HFFc6 (cell line): ENCODE data around the gene KCNIP3. TPM values are rescaled to one million over a fixed set of nuclear protein-coding genes. Genes with fewer than 3 reads are reported as not detected.

ENCODE experiments used
- DNase-seq: peaks from one replicate; pipeline ENCODE4 v3.0.0-alpha.2; 2018
- H3K27ac Mint-ChIP-seq: 2 replicates; pipeline ENCODE4 v1.8.0; 2020; ENCODE audit warnings: mild to moderate bottlenecking, mixed read lengths
- H3K27me3 Mint-ChIP-seq: 2 replicates; pipeline ENCODE4 v1.8.0; 2021; ENCODE audit warnings: mild to moderate bottlenecking, moderate library complexity, mixed read lengths; ENCODE audit not compliant: insufficient read depth
- H3K36me3 Mint-ChIP-seq: 2 replicates; pipeline ENCODE4 v1.8.0; 2021; ENCODE audit warnings: low read depth, mixed read lengths
- H3K4me1 Mint-ChIP-seq: 2 replicates; pipeline ENCODE4 v1.8.0; 2020; ENCODE audit warnings: low read depth, mixed read lengths
- H3K4me3 Mint-ChIP-seq: 2 replicates; pipeline ENCODE4 v1.8.0; 2020; ENCODE audit warnings: mild to moderate bottlenecking, moderate library complexity, mixed read lengths
- H3K9me3 Mint-ChIP-seq: 2 replicates; pipeline ENCODE4 v1.8.0; 2020; ENCODE audit warnings: mild to moderate bottlenecking, mixed read lengths
- total RNA-seq, 6 experiments: library from RNA; stranded (reverse); fragmentation: NEBNext Ultra II Directional; extraction: Animal tissue kit (Norgen Biotek cat#: 25700); gene quantifications; 2 replicates in 1 of 6; 3 replicates in 5 of 6; pipeline ENCODE4 v1.2.3, GENCODE V29; 2021
- TF ChIP-seq, protein P1 (sequence below): fragments of 200-600 bp; sonication (generic); IDR thresholded peaks from 2 replicates; pipeline ENCODE4 v1.5.0; 2021; ENCODE audit warnings: antibody characterized with exemption, mild to moderate bottlenecking

Gene KCNIP3
- total RNA-seq, 6 experiments from 2014 or later, result 0.56 to 2.4 (median 0.67) TPM

DNA sequence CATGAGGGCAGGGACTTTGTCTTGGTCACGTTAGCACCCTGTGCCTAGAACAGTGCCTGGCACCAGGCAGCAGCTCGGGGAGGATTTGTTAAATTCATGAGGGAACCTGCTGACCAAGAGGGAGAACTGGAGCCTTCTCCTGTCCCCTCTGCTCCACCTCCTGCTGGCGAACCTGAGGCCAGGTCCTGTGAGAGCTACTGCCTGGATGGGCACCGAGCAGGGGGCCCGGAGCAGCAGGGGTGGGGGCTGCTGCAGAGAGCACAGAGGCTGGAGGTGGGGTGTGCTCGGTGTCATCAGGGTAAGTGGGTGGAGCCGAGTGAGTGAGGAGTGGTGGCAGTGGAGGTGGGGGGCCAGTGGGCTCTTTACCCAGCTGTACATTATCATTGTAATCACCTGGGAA is 53.2 kb downstream of the KCNIP3 start:
- peaks cover 14% of the 10 kb centered on the region for H3K27me3 Mint-ChIP-seq
- no peak overlapping the region for H3K4me3 Mint-ChIP-seq
- H3K27ac Mint-ChIP-seq, result no peak overlapping the region
- TF ChIP-seq, protein P1, sequence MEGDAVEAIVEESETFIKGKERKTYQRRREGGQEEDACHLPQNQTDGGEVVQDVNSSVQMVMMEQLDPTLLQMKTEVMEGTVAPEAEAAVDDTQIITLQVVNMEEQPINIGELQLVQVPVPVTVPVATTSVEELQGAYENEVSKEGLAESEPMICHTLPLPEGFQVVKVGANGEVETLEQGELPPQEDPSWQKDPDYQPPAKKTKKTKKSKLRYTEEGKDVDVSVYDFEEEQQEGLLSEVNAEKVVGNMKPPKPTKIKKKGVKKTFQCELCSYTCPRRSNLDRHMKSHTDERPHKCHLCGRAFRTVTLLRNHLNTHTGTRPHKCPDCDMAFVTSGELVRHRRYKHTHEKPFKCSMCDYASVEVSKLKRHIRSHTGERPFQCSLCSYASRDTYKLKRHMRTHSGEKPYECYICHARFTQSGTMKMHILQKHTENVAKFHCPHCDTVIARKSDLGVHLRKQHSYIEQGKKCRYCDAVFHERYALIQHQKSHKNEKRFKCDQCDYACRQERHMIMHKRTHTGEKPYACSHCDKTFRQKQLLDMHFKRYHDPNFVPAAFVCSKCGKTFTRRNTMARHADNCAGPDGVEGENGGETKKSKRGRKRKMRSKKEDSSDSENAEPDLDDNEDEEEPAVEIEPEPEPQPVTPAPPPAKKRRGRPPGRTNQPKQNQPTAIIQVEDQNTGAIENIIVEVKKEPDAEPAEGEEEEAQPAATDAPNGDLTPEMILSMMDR, result no peak
- DNase-seq, result no peak
- H3K36me3 Mint-ChIP-seq, result no peaks in the 10 kb centered on the region
- H3K9me3 Mint-ChIP-seq, result no peaks in the 10 kb centered on the region
- H3K4me1 Mint-ChIP-seq, result no peaks in the 10 kb centered on the region

DNA sequence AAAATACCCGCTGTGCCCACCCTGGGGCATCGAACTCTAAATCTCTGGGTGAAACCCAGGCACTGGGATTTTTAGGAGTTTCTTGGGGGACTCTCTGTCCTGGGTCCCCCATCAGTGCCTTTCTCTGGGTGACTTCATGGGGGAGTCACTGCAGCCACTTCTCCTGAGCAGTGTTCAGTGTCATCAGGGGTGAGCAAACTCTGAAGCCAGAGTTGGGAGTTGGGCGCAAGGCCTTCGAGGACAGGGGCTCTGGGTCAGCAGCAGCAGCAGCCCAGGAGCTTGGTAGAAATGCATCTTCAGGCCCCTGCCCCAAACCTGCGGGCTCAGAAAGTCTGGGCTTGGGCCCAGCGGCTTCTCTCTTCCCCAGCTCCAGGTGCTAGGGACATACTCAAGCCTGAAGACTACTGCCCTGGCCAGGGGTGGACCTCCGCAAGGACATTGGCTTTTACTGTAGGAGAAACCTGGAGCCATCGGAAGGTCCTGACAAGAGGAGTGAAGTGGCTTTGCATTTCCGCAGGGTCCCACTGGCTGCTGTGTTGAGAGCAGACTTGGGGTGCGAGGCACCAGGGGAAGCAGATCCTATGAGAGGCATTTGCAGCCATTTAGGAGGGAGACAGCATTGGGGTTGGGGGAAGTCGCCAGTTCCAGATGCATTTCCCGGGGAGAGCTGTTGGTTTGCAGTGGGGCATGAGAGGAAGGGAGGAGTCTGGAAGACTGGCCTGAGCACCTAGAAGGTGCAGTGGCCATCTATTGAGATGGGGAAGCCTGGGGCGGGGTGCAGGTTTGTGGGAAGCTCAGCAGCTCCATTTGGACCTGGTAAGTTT is 53.8 kb downstream of the KCNIP3 start:
- Mint-ChIP-seq H3K27me3 (peaks cover 16% of the 10 kb centered on the region), H3K4me1 (no peaks in the 10 kb centered on the region), H3K36me3 (no peaks in the 10 kb centered on the region), H3K4me3 (no peak overlapping the region), H3K9me3 (no peaks in the 10 kb centered on the region), H3K27ac (no peak overlapping the region)
- no peak for DNase-seq
- TF ChIP-seq, protein P1, result no peak

DNA sequence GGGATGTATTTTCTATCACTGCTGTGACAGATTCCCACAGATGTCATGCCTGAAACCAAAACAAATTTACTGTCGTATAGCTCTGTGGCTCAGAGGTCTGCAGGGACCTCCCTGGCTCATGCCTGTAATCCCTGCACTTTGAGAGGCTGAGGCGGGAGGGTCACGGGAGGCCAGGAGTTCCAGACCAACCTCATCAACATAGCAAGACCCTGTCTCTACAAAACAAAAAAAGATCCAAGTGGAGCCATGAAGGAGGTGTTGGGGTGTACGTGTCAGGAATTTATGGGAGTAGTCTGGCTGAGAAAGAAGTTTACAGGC is 54.4 kb downstream of the KCNIP3 start:
- TF ChIP-seq, protein P1, result no peak
- Mint-ChIP-seq H3K9me3 (no peaks in the 10 kb centered on the region), H3K27ac (no peak overlapping the region), H3K27me3 (peaks cover 16% of the 10 kb centered on the region), H3K36me3 (no peaks in the 10 kb centered on the region), H3K4me1 (no peaks in the 10 kb centered on the region), H3K4me3 (no peak overlapping the region)
- no peak for DNase-seq

DNA sequence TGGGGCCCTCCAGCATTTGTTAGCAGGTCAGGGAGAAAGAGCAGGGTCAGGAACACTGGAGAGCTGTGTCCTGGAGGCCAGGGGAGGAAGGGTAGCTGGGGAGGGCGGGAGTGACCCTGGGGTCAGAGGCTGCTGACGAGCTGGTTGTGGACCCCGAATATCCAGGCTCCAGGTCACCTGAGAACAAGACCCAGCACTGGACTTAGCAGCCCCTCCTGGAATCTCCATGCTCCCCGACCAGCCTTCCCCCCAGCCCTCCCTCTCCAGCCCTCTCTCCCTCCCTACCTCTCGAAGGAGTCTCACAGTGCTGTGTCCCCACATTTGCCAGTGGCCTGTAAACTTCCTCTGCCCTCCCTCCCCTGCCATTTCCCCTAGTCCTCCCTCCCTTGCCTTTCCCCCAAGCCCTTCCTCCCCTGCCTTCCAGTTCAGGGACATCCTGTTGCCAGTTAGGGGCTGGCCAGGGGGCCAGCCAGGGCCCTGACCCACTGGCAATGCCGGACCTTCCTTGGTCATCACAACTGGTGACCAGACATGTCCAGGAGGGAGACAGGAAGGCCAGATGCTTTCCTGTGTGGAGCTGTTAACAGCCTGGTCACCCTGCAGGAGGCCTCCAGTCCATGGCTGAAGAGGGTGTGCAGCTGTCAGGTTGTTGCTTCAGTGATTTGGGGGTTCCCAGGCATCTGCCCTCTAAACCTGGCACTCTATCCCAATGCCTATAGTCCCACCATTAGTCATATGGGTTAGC is 55.3 kb downstream of the KCNIP3 start:
- Mint-ChIP-seq H3K27ac (no peak overlapping the region), H3K4me1 (no peaks in the 10 kb centered on the region), H3K4me3 (no peak overlapping the region), H3K36me3 (no peaks in the 10 kb centered on the region), H3K27me3 (peaks cover 16% of the 10 kb centered on the region), H3K9me3 (no peaks in the 10 kb centered on the region)
- DNase-seq, result no peak
- TF ChIP-seq, protein P1, result no peak

DNA sequence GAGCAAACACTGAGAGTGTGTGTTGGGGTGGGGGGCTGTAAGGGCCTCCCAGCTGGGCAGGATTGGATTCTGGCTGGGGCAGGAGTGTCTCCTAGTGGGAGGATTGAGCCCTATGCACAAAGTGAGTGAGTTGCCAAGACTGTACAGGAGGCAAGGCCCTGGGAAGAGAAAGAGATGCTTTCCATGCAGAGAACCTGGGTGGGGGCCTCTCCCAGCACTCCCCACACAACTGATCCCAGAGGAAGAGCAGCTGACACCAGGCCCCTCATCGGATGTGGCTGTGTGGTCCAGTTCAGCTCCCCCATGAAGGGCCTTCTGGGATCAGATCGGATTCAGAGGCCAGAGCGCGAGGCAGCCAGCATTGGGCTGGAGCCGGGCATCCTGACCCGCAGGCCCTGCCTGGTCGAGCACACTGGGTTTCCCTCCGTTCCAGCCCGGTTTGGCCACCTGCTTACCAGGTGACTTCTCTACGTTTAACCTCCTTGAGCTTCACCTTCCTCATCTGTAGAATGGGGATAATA is 56.0 kb downstream of the KCNIP3 start:
- TF ChIP-seq, protein P1, result no peak
- no peaks in the 10 kb centered on the region for H3K4me1 Mint-ChIP-seq
- H3K27ac Mint-ChIP-seq, result no peak overlapping the region
- no peaks in the 10 kb centered on the region for H3K9me3 Mint-ChIP-seq
- peaks cover 16% of the 10 kb centered on the region for H3K27me3 Mint-ChIP-seq
- no peaks in the 10 kb centered on the region for H3K36me3 Mint-ChIP-seq
- no peak overlapping the region for H3K4me3 Mint-ChIP-seq
- no peak for DNase-seq
